ENCODE results near the gene SHISAL2B.
A peak's percentile ranks its signal among the peaks of the same experiment; 100 is the strongest.

Gene SHISAL2B

GRCh38 chr5:64659289-64659688 is 31.0 kb upstream of the SHISAL2B start:
- TF ChIP-seq CTCF (IDR thresholded peaks at IDR 0.05): no peak

GRCh38 chr5:64665243-64665642 is 25.1 kb upstream of the SHISAL2B start:
- TF ChIP-seq CTCF (IDR thresholded peaks at IDR 0.05): no peak

GRCh38 chr5:64666078-64666477 is 24.2 kb upstream of the SHISAL2B start:
- TF ChIP-seq CTCF (IDR thresholded peaks at IDR 0.05): no peak

- no peak for TF ChIP-seq CTCF (IDR thresholded peaks at IDR 0.05)
Observed at GRCh38 chr5:64667068-64667467, 23.2 kb upstream of the SHISAL2B start.

GRCh38 chr5:64670277-64670676 is 20.0 kb upstream of the SHISAL2B start:
- TF ChIP-seq CTCF (IDR thresholded peaks at IDR 0.05): no peak

GRCh38 chr5:64671678-64672077 is 18.6 kb upstream of the SHISAL2B start:
- TF ChIP-seq CTCF (IDR thresholded peaks at IDR 0.05): no peak

GRCh38 chr5:64678374-64678773 is 11.9 kb upstream of the SHISAL2B start:
- TF ChIP-seq CTCF (IDR thresholded peaks at IDR 0.05): no peak

GRCh38 chr5:64680289-64680688 is 10.0 kb upstream of the SHISAL2B start:
- peak; percentile 26; the same call in 1 of the 2 replicates for TF ChIP-seq CTCF (IDR thresholded peaks at IDR 0.05)

All from LNCAP (cell line).